ENCODE data around the gene GSG1L.
"Not testable (repeated sequence)": the region's sequence is repeated elsewhere in the genome, so short reads cannot be mapped to it uniquely, and the experiment has no call there.

The GSG1L gene

DNA sequence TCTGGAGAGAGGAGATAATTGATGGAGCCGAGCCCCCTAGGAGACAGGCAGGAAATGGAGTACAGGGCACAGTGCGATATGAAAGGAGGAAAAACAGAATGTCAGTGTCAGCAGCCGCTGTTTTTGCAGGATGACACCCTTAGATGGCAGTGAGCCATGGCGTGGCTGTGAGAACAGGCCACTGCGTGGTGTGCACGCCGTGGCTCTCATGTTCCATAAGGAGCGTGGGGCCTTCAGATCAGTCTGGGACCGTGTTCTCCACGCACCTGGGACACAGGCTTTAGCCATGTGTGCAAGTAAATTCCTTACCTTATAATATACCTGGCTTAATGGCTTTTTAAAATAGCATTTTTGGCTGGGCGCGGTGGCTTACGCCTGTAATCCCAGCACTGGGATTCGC is 315.6 kb downstream of the GSG1L start:
- DNase-seq, result no peak

DNA sequence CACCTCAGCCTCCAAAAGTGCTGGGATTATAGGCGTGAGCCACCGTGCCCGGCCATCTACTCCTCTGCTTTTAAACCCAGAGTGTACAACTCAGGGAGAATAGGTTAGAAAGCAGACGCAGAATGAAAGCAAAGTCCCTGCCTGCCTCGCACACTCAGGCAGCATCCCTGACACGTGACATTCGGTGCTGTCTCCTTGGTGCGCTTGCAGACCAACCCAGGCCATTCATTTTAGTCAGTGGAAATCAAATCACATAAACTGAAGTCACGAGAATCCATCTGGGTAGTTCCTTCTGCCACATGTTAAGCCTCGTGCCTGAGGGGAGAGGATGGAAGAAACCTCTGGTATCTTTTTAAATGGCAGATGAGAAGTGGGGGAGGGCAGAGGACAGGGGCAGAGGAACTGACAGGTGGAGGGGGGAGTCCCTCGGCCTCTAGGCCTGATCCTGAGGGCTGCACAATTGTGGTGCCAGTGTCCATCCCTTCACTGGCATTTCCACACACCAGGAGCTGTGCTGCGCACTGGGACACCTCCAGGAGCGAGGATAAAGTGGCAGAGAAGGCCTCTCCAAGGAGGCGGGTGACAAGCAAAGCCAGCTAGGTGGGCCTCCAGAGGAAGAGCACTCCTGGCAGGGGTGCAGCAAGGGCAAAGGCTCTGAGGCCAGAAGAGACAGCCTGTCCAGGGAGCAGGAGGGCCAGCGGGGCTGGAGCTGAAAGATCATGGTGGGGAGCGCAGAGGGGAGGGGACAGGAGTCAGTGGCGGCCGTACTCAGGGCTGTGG is 317.2 kb downstream of the GSG1L start:
- DNase-seq, result no peak

DNA sequence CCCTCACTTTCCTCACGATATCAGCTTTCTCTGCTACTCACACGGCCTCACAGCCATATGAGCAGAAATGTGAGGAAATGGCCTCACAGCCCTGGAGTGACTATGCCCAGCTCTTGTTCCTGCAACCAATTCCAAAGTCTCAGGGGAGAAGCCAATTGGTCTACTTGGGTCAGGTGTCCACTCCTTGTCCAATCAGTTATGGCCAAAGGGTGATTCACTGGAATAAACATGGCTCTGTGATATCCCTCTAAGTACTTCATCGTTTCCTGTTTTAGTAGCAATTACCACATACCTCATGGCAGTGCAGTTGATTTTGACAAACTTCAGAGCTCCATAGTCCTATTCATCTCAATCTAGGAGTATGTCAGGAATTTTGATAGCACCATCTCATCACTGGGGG is 318.2 kb downstream of the GSG1L start:
- no peak for DNase-seq

DNA sequence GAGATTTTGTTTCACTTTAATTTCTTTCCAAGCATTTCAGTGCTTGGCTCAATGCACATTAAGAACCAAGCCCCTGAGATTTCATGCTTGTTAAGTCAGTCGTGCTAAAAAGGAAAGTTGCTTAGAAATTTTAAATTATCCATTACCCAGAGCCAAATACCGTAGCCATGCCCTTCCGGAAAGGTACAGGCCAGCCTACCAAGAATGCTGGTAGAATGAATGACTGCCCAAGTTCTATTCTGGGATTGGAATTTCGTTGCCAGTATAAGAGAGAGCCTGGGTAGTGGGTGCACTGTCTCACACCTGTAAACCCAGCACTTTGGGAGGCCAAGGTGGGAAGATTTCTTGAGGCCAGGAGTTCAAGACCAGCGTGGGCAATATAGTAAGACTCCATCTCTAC is 319.6 kb downstream of the GSG1L start:
- no peak for DNase-seq

DNA sequence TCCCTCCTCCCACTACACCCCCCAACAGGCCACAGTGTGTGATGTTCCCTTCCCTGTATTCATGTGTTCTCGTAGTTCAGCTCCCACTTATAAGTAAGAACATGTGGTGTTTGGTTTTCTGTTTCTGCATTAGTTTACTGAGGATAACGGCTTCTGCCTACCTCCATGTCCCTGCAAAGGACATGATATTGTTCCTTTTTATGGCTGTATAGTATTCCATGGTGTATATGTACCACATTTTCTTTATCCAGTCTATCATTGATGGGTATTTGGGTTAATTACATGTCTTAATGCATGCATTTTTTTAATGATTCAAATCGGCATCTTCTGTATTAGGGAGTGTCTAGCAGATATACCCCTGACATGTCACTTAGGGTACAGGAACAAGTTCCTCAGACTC is 320.5 kb downstream of the GSG1L start:
- not testable (repeated sequence) for DNase-seq

DNA sequence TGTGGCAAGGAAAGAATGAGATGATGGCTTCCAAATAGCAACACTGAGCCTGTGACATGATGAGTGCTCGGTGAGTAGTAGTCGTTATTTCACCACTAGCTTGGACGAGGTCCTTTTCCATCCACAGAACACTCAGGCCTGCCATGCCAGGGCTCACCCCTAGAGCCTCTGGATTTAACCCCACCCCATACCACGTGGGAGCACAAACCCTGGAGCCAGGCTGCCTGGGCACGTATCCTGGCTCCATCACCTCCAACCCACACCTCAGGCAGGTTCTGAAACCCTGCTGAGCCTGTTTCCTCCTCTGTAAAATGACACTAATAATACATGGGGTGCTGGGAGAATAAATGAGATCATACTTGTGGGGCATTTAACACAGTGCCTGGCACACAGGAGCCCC is 321.2 kb downstream of the GSG1L start:
- DNase-seq, result no peak

DNA sequence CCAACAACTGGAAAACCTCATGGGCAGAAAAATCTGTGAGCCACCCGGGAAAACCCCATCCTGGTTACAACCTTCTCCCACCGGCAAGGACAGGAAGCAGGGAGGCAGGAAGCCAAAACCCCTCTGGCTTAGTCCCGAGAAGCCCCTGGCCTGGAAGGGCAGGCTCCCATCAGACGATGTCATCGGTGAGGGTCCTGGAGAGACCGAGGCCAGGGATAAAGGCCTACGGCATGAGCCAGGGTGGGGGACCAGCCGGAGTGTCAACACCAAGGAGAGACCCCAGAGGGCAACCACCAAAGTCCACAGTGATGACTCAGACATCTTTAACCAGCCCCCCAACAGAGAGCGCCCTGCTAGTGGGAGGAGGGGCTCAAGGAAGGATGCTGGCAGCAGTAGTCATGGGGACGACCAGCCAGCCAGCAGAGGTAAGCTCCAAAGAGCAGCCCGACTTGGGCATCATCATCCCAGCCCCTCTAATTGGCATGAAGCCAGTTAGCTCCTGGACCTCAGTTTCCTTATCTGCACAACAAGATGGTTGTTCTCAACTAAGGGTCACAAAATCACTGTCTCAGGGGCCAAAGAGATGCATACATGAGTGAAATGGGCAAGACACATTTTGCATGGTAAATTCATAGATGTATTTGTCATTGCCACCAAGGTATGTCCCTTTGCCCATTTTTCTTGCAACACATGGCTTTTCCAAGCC is 322.9 kb downstream of the GSG1L start:
- no peak for DNase-seq

DNA sequence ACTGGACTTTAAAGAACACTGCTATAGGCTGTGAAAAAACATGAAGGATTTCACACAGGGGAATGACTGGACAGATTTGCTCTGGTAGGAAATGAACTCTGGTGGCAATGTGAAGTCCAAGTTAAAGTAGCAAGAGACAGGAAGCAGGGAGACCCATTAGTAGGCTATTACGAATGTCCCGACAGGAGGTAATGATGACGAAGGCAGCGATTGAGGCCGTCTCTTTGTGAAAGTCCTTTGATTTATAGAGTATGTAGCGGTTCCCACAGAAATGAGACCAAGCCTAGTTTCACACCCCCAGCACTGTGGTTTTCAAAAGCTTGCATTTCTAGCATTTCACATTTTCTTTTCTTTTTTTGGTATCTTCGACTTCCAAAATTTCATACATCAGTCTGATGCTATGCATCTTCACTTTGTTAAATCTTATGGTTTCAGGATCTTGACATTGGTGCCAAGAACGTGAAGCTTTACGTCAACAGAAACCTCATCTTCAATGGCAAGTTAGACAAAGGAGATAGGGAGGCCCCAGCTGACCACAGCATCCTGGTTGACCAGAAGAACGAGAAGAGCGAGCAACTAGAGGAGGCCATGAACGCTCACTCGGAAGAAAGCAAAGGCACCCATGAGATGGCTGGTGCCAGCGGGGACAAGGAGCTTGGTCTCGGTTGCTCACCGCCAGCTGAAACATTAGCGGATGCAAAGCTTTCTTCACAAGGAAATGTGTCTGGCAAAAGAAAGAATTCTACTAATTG is 323.7 kb downstream of the GSG1L start:
- DNase-seq, result no peak

DNA sequence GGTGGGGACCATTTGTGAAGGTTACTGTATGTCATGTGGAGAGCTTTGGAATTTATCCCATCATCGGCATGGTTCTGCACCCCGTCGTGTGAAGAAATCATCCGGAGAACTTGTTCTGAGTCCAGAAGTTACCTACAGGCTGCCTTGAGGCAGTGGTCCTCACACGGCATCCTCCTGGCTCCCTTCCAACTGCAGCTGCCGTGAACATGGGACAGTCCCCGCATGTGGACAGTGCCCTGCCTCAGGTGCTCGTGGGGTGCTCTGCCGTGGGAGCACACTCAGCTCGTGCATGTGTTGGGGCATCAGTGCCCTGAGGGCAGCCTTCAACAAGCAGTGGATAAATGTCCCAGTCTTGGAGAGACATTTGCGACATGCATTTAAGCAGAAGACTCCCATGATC is 324.9 kb downstream of the GSG1L start:
- DNase-seq, result no peak
